ENCODE results near the gene MAPK1. TPM values are rescaled to one million over a fixed set of nuclear protein-coding genes. Genes with fewer than 3 reads are reported as not detected.

MAPK1 gene
- total and polyA plus RNA-seq, 9 of the 15 experiments (the other 6 are each of a cell fraction or from before 2014, with no cell fraction given), result 46.3 to 575 (median 283) TPM

DNA sequence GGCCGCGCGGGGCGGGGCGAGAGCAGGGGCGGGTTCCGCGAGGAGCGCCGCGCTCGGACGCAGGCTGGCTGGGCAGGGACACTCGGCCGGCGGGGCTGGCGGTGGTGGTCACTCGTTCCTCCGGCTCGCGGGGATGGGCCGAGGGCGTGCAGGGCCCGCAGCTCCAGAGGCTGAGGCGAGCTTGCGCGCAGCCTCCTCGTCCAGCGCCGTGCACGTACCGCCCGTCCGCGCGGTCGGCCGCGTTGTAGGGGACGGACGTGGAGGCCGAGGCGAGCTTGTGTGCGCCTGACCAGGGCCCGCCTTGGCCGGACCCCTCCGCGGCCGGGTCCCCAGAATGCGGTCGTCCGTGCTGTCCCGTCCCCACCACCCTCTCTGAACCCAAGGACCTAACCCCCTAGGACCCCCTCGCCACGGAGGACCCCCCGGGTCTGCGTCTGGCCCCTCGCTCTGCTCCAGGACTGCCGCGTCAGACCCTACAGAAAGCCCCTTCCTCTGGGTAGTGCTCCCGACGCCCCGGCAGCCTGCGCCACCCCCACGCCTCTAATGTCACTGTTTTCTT, 131.3 kb downstream of the MAPK1 start (continued):
- TF ChIP-seq SAFB2 (IDR thresholded peaks at IDR 0.05; ENCODE audit: borderline replicate concordance, low read depth, low read length, severe bottlenecking) (no peak), HDAC8 (tag; IDR thresholded peaks at IDR 0.05) (no peak), ZNF140 (CRISPR knock-in tag; IDR thresholded peaks at IDR 0.05) (no peak), ZNF584 (CRISPR knock-in tag; IDR thresholded peaks at IDR 0.05; ENCODE audit: low read depth) (no peak), L3MBTL2 (IDR thresholded peaks at IDR 0.05) (no peak), ZNF263 (CRISPR knock-in tag; IDR thresholded peaks at IDR 0.05; ENCODE audit: borderline replicate concordance) (no peak), MYNN (IDR thresholded peaks at IDR 0.05) (no peak), MYNN (CRISPR knock-in tag; IDR thresholded peaks at IDR 0.05) (no peak), RAD21 (CRISPR knock-in tag; conservative IDR thresholded peaks at IDR 0.05 in 1 of 2, IDR thresholded peaks at IDR 0.05 in 1 of 2) (peak in 1 of 2 experiments; percentile 39; a peak in 1 of 4 replicates), NR3C1 (CRISPR knock-in tag; IDR thresholded peaks at IDR 0.05) (no peak), NCOA6 (IDR thresholded peaks at IDR 0.05) (no peak), SMAD3 (CRISPR knock-in tag; conservative IDR thresholded peaks at IDR 0.05) (no peak), MIER1 (IDR thresholded peaks at IDR 0.05; ENCODE audit: low read depth) (no peak), SETDB1 (IDR thresholded peaks at IDR 0.05; ENCODE audit: low read length) (peak; percentile 71), ZNF232 (CRISPR knock-in tag; IDR thresholded peaks at IDR 0.05) (no peak), HNRNPL (IDR thresholded peaks at IDR 0.05; ENCODE audit: low read depth, low read length) (peak; percentile 71), PRMT5 (CRISPR knock-in tag; IDR thresholded peaks at IDR 0.05) (no peak), ESRRA (IDR thresholded peaks at IDR 0.05; ENCODE audit: borderline replicate concordance, low read depth) (no peak), RHOXF2B (CRISPR knock-in tag; conservative IDR thresholded peaks at IDR 0.05) (no peak), SAP30 (IDR thresholded peaks at IDR 0.05; ENCODE audit: borderline replicate concordance, insufficient read depth, low read depth, low read length, poor library complexity, severe bottlenecking) (peak; percentile 68)
- TF ChIP-seq, protein P1, sequence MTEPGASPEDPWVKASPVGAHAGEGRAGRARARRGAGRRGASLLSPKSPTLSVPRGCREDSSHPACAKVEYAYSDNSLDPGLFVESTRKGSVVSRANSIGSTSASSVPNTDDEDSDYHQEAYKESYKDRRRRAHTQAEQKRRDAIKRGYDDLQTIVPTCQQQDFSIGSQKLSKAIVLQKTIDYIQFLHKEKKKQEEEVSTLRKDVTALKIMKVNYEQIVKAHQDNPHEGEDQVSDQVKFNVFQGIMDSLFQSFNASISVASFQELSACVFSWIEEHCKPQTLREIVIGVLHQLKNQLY (CRISPR knock-in tag; conservative IDR thresholded peaks at IDR 0.05), result 0 out of 4 replicates have a peak, but pooled peaks of 1 of the 2 experiments have one; percentile 47
- TF ChIP-seq, protein P2, sequence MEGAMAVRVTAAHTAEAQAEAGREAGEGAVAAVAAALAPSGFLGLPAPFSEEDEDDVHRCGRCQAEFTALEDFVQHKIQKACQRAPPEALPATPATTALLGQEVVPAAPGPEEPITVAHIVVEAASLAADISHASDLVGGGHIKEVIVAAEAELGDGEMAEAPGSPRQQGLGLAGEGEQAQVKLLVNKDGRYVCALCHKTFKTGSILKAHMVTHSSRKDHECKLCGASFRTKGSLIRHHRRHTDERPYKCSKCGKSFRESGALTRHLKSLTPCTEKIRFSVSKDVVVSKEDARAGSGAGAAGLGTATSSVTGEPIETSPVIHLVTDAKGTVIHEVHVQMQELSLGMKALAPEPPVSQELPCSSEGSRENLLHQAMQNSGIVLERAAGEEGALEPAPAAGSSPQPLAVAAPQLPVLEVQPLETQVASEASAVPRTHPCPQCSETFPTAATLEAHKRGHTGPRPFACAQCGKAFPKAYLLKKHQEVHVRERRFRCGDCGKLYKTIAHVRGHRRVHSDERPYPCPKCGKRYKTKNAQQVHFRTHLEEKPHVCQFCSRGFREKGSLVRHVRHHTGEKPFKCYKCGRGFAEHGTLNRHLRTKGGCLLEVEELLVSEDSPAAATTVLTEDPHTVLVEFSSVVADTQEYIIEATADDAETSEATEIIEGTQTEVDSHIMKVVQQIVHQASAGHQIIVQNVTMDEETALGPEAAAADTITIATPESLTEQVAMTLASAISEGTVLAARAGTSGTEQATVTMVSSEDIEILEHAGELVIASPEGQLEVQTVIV (CRISPR knock-in tag; IDR thresholded peaks at IDR 0.05; ENCODE audit: borderline replicate concordance), result no peak
- TF ChIP-seq, protein P3, sequence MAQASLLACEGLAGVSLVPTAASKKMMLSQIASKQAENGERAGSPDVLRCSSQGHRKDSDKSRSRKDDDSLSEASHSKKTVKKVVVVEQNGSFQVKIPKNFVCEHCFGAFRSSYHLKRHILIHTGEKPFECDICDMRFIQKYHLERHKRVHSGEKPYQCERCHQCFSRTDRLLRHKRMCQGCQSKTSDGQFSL (CRISPR knock-in tag; IDR thresholded peaks at IDR 0.05), result no peak
- TF ChIP-seq, protein P3 (tag; IDR thresholded peaks at IDR 0.05), result no peak
- TF ChIP-seq, protein P4, sequence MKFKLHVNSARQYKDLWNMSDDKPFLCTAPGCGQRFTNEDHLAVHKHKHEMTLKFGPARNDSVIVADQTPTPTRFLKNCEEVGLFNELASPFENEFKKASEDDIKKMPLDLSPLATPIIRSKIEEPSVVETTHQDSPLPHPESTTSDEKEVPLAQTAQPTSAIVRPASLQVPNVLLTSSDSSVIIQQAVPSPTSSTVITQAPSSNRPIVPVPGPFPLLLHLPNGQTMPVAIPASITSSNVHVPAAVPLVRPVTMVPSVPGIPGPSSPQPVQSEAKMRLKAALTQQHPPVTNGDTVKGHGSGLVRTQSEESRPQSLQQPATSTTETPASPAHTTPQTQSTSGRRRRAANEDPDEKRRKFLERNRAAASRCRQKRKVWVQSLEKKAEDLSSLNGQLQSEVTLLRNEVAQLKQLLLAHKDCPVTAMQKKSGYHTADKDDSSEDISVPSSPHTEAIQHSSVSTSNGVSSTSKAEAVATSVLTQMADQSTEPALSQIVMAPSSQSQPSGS (CRISPR knock-in tag; IDR thresholded peaks at IDR 0.05), result no peak
